ENCODE data around the gene FGGY. TPM values are rescaled to one million over a fixed set of nuclear protein-coding genes. Genes with fewer than 3 reads are reported as not detected.

FGGY gene
- total RNA-seq, 2 donors from 2014 or later: 16.0 to 21.8 TPM

DNA sequence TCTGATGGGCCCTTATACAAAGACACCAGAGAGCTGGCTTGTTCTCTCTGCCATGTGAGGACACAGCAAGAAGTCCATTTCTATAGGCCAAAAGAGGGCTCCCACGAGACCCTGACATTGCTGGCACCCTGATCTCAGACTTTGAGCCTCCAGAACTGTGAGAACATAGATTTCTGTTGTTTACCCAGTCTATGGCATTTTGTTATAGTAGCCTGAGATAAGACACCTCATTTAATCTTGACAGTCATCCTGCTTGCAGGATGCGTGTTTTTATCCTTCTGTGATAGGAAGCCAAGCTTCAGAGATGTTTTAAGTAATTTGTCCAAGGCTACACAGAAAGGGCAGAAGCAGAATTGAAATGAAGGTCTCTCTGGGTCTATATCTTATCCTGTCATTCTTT lies 379.0 kb downstream of the FGGY start:
- H3K27ac ChIP-seq: peak overlapping the region in 1 of 2 donors; percentile 70
- H3K36me3 ChIP-seq: no peaks in the 10 kb centered on the region
- H3K4me3 ChIP-seq: no peak overlapping the region
- peaks cover 0 to 37% of the 10 kb centered on the region in 2 donors for H3K4me1 ChIP-seq
- DNase-seq (ENCODE audit: low spot score): no peak
- TF ChIP-seq, protein P1, sequence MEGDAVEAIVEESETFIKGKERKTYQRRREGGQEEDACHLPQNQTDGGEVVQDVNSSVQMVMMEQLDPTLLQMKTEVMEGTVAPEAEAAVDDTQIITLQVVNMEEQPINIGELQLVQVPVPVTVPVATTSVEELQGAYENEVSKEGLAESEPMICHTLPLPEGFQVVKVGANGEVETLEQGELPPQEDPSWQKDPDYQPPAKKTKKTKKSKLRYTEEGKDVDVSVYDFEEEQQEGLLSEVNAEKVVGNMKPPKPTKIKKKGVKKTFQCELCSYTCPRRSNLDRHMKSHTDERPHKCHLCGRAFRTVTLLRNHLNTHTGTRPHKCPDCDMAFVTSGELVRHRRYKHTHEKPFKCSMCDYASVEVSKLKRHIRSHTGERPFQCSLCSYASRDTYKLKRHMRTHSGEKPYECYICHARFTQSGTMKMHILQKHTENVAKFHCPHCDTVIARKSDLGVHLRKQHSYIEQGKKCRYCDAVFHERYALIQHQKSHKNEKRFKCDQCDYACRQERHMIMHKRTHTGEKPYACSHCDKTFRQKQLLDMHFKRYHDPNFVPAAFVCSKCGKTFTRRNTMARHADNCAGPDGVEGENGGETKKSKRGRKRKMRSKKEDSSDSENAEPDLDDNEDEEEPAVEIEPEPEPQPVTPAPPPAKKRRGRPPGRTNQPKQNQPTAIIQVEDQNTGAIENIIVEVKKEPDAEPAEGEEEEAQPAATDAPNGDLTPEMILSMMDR (IDR thresholded peaks at IDR 0.05): no peak
- no peaks in the 10 kb centered on the region for H3K9me3 ChIP-seq
- no peaks in the 10 kb centered on the region for H3K27me3 ChIP-seq

- Histone ChIP-seq H3K4me1 (peaks cover 0 to 33% of the 10 kb centered on the region in 2 donors), H3K27ac (peak overlapping the region in 1 of 2 donors; percentile 27), H3K36me3 (no peaks in the 10 kb centered on the region), H3K27me3 (no peaks in the 10 kb centered on the region), H3K4me3 (no peak overlapping the region), H3K9me3 (no peaks in the 10 kb centered on the region)
- TF ChIP-seq, protein P1 (IDR thresholded peaks at IDR 0.05): no peak
- DNase-seq (ENCODE audit: low spot score): no peak
Observed at GRCh38 chr1:59678040-59678439, 381.1 kb downstream of the FGGY start.

DNA sequence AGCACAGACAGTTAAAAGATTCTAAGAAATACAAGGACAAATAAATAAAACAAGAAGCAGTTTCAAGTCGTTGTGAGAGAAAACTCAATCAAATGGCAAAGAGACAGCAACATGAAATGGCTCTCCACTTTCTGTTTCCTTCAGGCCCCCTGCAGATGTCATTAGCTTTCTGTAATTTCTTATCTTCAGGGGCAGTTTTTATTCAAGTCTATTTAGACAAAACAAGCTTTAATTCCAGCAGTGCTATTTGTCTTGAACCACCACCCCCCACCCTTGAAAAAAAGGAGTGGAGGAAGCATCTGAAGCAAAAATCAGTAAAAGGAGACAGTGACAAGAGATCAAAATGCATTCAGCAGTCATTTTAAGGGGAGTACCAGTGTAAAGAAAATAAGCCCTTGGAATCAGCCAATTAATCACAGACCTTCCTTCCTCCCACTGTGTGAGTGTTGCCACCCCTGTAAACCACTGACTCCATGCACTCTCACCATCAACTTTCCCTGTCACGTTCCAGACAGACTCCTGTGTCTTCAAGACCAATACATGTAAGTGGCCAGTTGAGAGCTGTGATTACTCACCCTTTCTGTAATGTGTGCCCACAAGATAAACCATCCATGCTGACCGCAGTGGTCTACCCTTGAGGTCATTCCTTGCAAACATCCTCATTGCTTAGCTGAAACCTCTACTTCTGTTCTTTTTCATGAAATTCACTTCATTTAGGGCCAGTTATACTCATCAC lies 381.8 kb downstream of the FGGY start:
- H3K27ac ChIP-seq: peak overlapping the region in 1 of 2 donors; percentile 27
- TF ChIP-seq, protein P1 (IDR thresholded peaks at IDR 0.05): no peak
- H3K36me3 ChIP-seq: no peaks in the 10 kb centered on the region
- H3K27me3 ChIP-seq: no peaks in the 10 kb centered on the region
- no peaks in the 10 kb centered on the region for H3K9me3 ChIP-seq
- no peak for DNase-seq (ENCODE audit: low spot score)
- no peak overlapping the region for H3K4me3 ChIP-seq
- peaks cover 0 to 29% of the 10 kb centered on the region in 2 donors for H3K4me1 ChIP-seq

DNA sequence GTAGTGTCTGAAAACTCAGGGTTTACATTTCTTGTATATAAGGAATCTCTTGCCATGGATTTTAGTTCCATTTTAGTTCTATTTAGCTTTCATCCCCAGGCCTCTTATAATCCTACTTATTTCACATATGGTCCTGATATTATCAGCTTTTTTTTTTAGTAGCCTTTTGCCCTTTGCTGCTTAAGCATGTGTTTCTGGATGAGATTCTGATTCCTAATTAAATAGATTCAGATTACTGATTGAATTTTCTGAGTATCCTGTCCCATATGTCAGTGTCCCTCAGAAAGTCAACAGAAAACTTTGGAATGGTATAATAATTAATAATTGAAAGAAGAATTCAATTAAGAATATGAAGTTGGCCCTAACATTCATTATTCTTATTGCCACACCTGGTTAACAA lies 383.1 kb downstream of the FGGY start:
- TF ChIP-seq, protein P1 (IDR thresholded peaks at IDR 0.05): no peak
- Histone ChIP-seq H3K4me1 (peaks cover 0 to 15% of the 10 kb centered on the region in 2 donors), H3K9me3 (no peaks in the 10 kb centered on the region), H3K4me3 (no peak overlapping the region), H3K27ac (no peak overlapping the region), H3K36me3 (no peaks in the 10 kb centered on the region), H3K27me3 (no peaks in the 10 kb centered on the region)
- no peak for DNase-seq (ENCODE audit: low spot score)

- H3K36me3 ChIP-seq: no peaks in the 10 kb centered on the region
- peaks cover 0 to 12% of the 10 kb centered on the region in 2 donors for H3K4me1 ChIP-seq
- no peak overlapping the region for H3K27ac ChIP-seq
- no peak for DNase-seq (ENCODE audit: low spot score)
- H3K9me3 ChIP-seq: no peaks in the 10 kb centered on the region
- H3K4me3 ChIP-seq: no peak overlapping the region
- H3K27me3 ChIP-seq: no peaks in the 10 kb centered on the region
- TF ChIP-seq, protein P1 (IDR thresholded peaks at IDR 0.05): no peak
Observed at GRCh38 chr1:59682396-59683080, 385.6 kb downstream of the FGGY start.
